HepG2 (cell line): Measurements from ENCODE around the gene GFER. TPM values are rescaled to one million over a fixed set of nuclear protein-coding genes. Genes with fewer than 3 reads are reported as not detected.

Experiments used
- DR1 ChIP-seq: sonication (generic); formaldehyde crosslinking; IDR thresholded peaks from 2 replicates; pipeline ENCODE4 v1.8.0; 2021; ENCODE audit warnings: mild to moderate bottlenecking, missing genetic modification reagents, inconsistent platforms
- ETV6 ChIP-seq: sonication (generic); formaldehyde crosslinking; conservative IDR thresholded peaks from 2 replicates; pipeline ENCODE4 v1.4.0; 2020; ENCODE audit warnings: missing genetic modification reagents
- GLI4 ChIP-seq: sonication (generic); formaldehyde crosslinking; IDR thresholded peaks from 2 replicates; pipeline ENCODE4 v1.5.1; 2020; ENCODE audit warnings: missing genetic modification reagents, mild to moderate bottlenecking, moderate library complexity, borderline replicate concordance
- HDAC1 ChIP-seq: sonication (generic); formaldehyde crosslinking; IDR thresholded peaks from 2 replicates; pipeline ENCODE4 v1.5.1; 2020; ENCODE audit warnings: mild to moderate bottlenecking, missing genetic modification reagents
- HES4 ChIP-seq: sonication (generic); formaldehyde crosslinking; IDR thresholded peaks from 2 replicates; pipeline ENCODE4 v1.9.0; 2021; ENCODE audit warnings: mild to moderate bottlenecking, missing genetic modification reagents, borderline replicate concordance
- NCOA2 ChIP-seq: sonication (generic); formaldehyde crosslinking; IDR thresholded peaks from 2 replicates; pipeline ENCODE4 v1.8.0; 2022; ENCODE audit warnings: inconsistent platforms
- NKX3-1 ChIP-seq: sonication (generic); formaldehyde crosslinking; IDR thresholded peaks from 2 replicates; pipeline ENCODE4 v1.5.0; 2020; ENCODE audit warnings: missing genetic modification reagents
- NR3C1 ChIP-seq: sonication (generic); formaldehyde crosslinking; IDR thresholded peaks from 2 replicates; pipeline ENCODE4 v1.4.0; 2020; ENCODE audit warnings: missing genetic modification reagents
- PCBP2 ChIP-seq: fragments of 200-400 bp; formaldehyde crosslinking; optimal IDR thresholded peaks from 2 replicates; pipeline ENCODE3; 2018; ENCODE audit warnings: low read length, low read depth; ENCODE audit not compliant: poor library complexity, severe bottlenecking
- TCF7 ChIP-seq: sonication (generic); IDR thresholded peaks from 2 replicates; pipeline ENCODE4 v1.6.1; 2016; ENCODE audit warnings: antibody characterized with exemption, low read depth
- TIGD3 ChIP-seq: sonication (generic); formaldehyde crosslinking; IDR thresholded peaks from 2 replicates; pipeline ENCODE4 v1.5.1; 2020; ENCODE audit warnings: mild to moderate bottlenecking, missing genetic modification reagents, borderline replicate concordance
- ZBTB49 ChIP-seq: sonication (generic); formaldehyde crosslinking; IDR thresholded peaks from 2 replicates; pipeline ENCODE4 v1.4.0; 2020; ENCODE audit warnings: missing genetic modification reagents, borderline replicate concordance
- ZFP37 ChIP-seq: sonication (generic); formaldehyde crosslinking; IDR thresholded peaks from 2 replicates; pipeline ENCODE4 v1.4.0; 2020; ENCODE audit warnings: missing genetic modification reagents, borderline replicate concordance
- ZNF101 ChIP-seq: sonication (generic); formaldehyde crosslinking; IDR thresholded peaks from 2 replicates; pipeline ENCODE4 v1.4.0; 2020; ENCODE audit warnings: mild to moderate bottlenecking, low read depth, missing genetic modification reagents, borderline replicate concordance
- ZNF235 ChIP-seq: sonication (generic); formaldehyde crosslinking; IDR thresholded peaks from 2 replicates; pipeline ENCODE4 v1.8.1; 2023; ENCODE audit warnings: mild to moderate bottlenecking, missing genetic modification reagents, borderline replicate concordance
- ZNF30 ChIP-seq: sonication (generic); formaldehyde crosslinking; IDR thresholded peaks from 2 replicates; pipeline ENCODE4 v1.5.0; 2020; ENCODE audit warnings: mild to moderate bottlenecking, missing genetic modification reagents
- ZNF547 ChIP-seq: sonication (generic); formaldehyde crosslinking; IDR thresholded peaks from 2 replicates; pipeline ENCODE4 v1.5.1; 2020; ENCODE audit warnings: mild to moderate bottlenecking, missing genetic modification reagents
- ZNF549 ChIP-seq: sonication (generic); formaldehyde crosslinking; IDR thresholded peaks from 2 replicates; pipeline ENCODE4 v1.5.0; 2020; ENCODE audit warnings: missing genetic modification reagents
- ZNF629 ChIP-seq: sonication (generic); formaldehyde crosslinking; conservative IDR thresholded peaks from 2 replicates; pipeline ENCODE4 v1.5.0; 2020; ENCODE audit warnings: missing genetic modification reagents
- polyA plus RNA-seq, 8 experiments: library from polyadenylated mRNA; depleted of rRNA in 3 of 8; stranded (reverse) in 7 of 8; unstranded in 1 of 8; fragments of >200 nt; fragmentation: Illumina TruSeq in 4 of 8; extraction: Trizol in 4 of 8; gene quantifications; 2 replicates each; pipeline versions ENCODE4 v1.2.1 to v1.2.3, GENCODE V29; 2011 to 2016; ENCODE audit warnings: low read depth in 4 of 8, missing spikeins in 1 of 8, mixed read lengths in 1 of 8; ENCODE audit not compliant: insufficient read depth in 1 of 8
- total RNA-seq, 5 experiments: library from RNA; depleted of rRNA; stranded (reverse); fragments of >200 nt; fragmentation: Illumina TruSeq; extraction: Trizol; gene quantifications; 2 replicates each; pipeline ENCODE4 v1.2.3, GENCODE V29; 2016; ENCODE audit warnings: low read depth in 1 of 5
- TF ChIP-seq, protein P1 (sequence below): IDR thresholded peaks from 2 replicates; pipeline ENCODE4 v1.6.1; 2016; ENCODE audit warnings: low read depth, missing genetic modification reagents, missing compliant biosample characterization

GFER gene
- total and polyA plus RNA-seq, 2 of the 13 experiments (the other 11 are each of a cell fraction or from before 2014, with no cell fraction given), result 28.6 to 71.7 TPM

DNA sequence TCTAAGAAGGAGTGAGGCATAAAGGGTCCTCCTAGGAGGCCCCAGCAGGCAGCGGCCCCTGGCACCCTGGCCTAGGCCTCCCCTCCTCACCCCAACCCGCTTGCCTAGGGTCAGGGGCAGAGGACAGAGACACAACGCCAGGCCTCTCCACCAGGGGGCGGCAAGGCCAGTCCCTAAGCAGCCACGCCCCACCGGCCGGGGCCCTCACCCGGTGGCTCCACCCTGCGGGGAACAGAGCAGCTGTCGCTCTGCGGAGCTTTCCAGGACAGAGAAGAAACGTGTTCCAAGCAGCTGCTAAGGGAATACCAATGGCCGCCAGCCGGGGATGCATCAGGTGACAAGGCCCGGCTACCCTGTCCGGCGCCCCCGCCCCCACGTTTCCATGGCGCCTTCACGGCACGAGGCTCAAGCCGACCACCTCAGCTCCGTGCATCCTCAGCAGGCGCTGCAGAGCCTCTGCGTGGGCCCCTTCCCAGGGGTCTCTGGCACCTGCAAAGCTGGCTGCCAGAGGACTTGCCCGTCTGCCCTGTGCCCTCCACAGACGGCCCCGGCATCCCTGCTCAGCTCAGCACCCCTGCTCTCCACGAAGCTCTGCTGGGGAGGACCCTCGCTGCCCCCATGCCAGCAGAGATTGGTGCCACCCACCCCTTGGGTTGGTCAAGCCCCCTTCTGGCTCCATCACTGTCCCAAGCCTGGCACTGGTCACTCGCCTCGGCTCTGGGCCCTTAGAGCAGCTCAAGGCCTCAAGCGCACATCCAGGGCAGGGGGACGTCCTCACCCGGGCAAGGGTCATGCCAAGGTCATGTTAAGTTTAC is 20.0 kb downstream of the GFER start (continued):
- no peak for TF ChIP-seq TIGD3
- TF ChIP-seq ZFP37 (CRISPR knock-in tag), result no peak
- TF ChIP-seq ZNF547 (CRISPR knock-in tag), result peak; percentile 65; the same call in 1 of the 2 replicates
- no peak for TF ChIP-seq HDAC1 (CRISPR knock-in tag)
- no peak for TF ChIP-seq ZNF30 (CRISPR knock-in tag)
- TF ChIP-seq ZNF101, result no peak
- no peak for TF ChIP-seq ZNF235 (CRISPR knock-in tag)
- no peak for TF ChIP-seq PCBP2
- TF ChIP-seq GLI4 (CRISPR knock-in tag), result no peak
- TF ChIP-seq TCF7, result no peak
- TF ChIP-seq, protein P1, sequence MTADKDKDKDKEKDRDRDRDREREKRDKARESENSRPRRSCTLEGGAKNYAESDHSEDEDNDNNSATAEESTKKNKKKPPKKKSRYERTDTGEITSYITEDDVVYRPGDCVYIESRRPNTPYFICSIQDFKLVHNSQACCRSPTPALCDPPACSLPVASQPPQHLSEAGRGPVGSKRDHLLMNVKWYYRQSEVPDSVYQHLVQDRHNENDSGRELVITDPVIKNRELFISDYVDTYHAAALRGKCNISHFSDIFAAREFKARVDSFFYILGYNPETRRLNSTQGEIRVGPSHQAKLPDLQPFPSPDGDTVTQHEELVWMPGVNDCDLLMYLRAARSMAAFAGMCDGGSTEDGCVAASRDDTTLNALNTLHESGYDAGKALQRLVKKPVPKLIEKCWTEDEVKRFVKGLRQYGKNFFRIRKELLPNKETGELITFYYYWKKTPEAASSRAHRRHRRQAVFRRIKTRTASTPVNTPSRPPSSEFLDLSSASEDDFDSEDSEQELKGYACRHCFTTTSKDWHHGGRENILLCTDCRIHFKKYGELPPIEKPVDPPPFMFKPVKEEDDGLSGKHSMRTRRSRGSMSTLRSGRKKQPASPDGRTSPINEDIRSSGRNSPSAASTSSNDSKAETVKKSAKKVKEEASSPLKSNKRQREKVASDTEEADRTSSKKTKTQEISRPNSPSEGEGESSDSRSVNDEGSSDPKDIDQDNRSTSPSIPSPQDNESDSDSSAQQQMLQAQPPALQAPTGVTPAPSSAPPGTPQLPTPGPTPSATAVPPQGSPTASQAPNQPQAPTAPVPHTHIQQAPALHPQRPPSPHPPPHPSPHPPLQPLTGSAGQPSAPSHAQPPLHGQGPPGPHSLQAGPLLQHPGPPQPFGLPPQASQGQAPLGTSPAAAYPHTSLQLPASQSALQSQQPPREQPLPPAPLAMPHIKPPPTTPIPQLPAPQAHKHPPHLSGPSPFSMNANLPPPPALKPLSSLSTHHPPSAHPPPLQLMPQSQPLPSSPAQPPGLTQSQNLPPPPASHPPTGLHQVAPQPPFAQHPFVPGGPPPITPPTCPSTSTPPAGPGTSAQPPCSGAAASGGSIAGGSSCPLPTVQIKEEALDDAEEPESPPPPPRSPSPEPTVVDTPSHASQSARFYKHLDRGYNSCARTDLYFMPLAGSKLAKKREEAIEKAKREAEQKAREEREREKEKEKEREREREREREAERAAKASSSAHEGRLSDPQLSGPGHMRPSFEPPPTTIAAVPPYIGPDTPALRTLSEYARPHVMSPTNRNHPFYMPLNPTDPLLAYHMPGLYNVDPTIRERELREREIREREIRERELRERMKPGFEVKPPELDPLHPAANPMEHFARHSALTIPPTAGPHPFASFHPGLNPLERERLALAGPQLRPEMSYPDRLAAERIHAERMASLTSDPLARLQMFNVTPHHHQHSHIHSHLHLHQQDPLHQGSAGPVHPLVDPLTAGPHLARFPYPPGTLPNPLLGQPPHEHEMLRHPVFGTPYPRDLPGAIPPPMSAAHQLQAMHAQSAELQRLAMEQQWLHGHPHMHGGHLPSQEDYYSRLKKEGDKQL (CRISPR knock-in tag), result no peak
- no peak for TF ChIP-seq HES4
- 0 out of 2 replicates have a peak, but pooled peaks have one; percentile 34 for TF ChIP-seq DR1
- TF ChIP-seq NR3C1 (CRISPR knock-in tag), result no peak
- TF ChIP-seq NCOA2 (CRISPR knock-in tag), result no peak
- TF ChIP-seq NKX3-1 (CRISPR knock-in tag), result no peak
- no peak for TF ChIP-seq ZBTB49 (CRISPR knock-in tag)
- TF ChIP-seq ZNF629 (CRISPR knock-in tag), result no peak
- TF ChIP-seq ZNF549 (CRISPR knock-in tag), result no peak
- TF ChIP-seq ETV6 (CRISPR knock-in tag), result no peak
